GM21717 (cell line): ENCODE results near the gene KLHL26.

Experiments
- ATAC-seq: cut with Tn5 transposase; IDR thresholded peaks from one replicate; pipeline ENCODE4 v1.9.1; 2021; ENCODE audit warnings: mild to moderate bottlenecking, moderate library complexity; ENCODE audit not compliant: unreplicated experiment

The KLHL26 gene

DNA sequence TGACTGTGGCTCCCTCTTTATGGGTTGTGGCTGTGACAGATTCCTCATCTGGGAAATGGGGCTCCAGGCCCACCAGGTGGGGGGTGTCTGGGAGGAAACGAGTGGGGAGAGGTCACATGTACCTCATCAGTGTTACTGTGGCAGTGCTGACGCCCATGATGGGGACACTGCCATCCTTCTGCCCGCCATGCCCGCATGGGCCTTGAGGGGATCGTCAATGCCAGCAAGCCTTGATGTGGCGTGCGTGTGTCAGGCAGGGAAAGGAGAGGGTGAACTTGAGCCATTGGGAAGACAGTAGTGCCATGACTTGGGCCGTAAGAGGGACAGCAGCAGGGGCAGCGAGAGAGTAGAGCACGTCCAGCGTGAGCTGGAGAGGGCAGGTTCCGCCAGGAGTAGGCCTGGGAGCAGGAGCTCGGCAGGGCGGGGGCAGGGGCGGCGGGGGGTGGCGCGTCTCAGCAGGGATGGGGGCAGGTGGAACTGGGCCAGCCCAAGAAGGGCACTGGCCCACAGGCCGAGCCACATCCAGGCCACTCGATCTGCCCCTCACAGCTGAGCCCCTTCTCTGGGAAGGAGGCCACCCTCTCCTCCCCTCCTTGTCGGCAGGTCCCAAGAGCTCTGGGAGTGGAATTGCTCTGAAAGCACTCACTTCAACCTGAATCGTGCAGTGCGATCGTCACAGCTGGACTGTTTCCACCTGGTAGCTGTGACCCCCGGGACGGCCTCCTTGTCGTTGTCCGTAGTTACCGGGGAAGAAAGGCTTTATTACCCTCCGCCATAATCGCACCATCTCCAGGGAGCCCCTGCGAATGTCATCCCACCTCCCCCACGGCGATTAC, 9.9 kb downstream of the KLHL26 start:
- ATAC-seq, result no peak

DNA sequence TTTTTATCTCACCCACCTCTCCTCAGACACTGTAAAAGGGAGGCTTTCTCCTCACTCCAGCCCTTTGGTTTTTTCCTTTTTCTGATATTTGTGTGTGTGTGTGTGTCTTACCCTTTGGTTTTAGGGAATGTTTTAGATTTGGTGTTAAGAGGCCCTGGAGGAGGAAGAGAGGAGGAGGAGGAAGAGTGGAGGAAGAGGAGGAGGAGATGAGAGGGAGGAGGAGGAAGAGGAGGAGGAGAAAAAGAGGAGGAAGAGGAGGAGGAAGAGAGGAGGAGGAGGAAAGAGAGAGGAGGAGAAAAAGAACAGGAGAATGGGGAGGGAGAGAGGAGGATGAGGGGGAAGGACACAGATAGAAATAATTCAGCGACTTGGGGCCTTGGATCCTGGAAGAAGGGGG, 10.5 kb downstream of the KLHL26 start:
- ATAC-seq, result no peak

GRCh38 chr19:18647807-18648206, 11.0 kb downstream of the KLHL26 start:
- ATAC-seq, result no peak

DNA sequence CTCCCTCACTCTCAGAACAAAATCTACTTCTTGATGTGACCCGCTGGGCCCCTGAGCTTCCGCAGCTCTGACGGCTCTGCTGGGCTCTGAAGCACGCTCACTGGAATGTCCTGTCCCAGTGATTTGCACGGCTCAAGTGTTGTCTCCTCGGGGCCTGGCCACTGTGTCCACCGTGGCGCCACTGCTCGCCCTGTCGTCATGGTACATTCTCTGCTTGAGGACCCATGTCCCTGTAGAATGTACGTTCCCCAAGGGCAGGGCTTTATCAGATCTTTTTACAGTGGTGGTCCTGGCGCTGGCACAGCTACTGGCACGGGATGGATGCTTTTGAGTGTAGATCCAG, 12.1 kb downstream of the KLHL26 start:
- no peak for ATAC-seq

DNA sequence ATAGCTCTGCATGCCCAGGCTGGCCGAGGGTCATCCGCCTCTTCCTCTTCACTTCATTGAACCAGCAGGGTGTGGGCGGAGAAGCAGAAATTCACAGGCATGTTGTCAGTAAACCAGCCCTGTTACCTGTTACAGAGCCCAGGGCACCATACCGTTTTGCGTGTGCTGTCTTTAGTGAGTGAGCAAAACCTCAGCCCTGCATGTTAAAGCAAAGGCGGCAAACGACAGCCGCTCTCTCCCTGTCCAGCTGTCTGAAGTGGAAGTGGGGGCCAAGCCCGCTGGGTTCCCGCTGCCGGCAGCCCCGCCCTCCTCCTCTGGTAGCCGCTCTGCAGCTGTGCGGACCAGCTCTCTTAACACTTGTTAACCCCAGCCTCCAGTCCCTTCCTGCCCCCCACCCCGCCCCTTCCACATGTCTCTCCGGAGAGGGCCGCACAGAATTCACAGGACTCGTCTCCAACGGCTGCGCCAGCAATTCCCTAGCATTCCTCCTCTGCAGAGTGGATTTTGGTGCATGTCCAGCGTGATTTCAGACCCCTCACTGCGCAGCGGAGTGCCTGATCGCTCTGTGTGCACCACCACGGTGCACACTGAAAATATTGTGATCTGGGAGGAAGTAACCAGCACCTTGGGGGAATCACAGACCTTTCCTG, 12.7 kb downstream of the KLHL26 start:
- ATAC-seq, result no peak

GRCh38 chr19:18650021-18650390, 13.2 kb downstream of the KLHL26 start:
- ATAC-seq, result no peak

- ATAC-seq, result no peak
Observed at GRCh38 chr19:18650468-18651041, 13.7 kb downstream of the KLHL26 start.

GRCh38 chr19:18651300-18651699, 14.5 kb downstream of the KLHL26 start:
- no peak for ATAC-seq

DNA sequence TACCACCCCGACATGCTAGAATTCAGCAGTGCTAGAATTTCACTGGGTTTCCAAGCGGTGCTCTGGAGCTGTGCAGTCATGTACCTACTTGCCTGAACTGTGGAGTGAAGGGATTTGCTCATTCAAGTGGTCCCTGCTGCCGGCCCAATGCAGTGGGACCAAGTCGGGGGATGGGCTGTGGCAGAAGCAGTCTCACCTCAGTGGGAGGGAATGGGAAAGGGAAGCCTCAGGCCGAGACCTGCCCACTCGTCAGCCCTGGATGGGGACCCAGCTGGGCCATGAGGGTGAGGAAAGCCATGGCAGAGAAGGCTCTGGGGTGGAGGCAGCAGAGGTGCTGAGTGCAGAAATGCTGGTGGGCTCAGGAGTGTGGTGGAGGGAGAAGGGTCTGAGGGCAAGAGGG, 14.9 kb downstream of the KLHL26 start:
- ATAC-seq, result no peak

GRCh38 chr19:18653853-18654252, 17.0 kb downstream of the KLHL26 start:
- no peak for ATAC-seq

DNA sequence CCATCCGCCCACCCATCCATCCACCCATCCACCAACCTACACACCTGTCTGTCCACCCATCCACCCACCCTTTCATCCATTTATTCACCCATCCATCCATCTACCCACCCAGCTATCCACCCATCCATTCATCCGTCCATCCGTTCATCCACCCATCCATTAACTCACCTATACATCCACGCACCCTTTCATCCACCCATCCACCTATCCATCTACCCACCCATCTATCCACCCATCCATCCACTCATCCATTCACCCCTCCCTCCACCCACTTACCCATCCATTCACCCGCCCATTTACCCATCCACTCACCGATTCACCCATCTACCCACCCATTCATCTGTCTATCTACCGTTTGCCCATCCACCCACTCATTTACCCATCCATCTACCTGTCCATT, 17.6 kb downstream of the KLHL26 start:
- ATAC-seq, result no peak

DNA sequence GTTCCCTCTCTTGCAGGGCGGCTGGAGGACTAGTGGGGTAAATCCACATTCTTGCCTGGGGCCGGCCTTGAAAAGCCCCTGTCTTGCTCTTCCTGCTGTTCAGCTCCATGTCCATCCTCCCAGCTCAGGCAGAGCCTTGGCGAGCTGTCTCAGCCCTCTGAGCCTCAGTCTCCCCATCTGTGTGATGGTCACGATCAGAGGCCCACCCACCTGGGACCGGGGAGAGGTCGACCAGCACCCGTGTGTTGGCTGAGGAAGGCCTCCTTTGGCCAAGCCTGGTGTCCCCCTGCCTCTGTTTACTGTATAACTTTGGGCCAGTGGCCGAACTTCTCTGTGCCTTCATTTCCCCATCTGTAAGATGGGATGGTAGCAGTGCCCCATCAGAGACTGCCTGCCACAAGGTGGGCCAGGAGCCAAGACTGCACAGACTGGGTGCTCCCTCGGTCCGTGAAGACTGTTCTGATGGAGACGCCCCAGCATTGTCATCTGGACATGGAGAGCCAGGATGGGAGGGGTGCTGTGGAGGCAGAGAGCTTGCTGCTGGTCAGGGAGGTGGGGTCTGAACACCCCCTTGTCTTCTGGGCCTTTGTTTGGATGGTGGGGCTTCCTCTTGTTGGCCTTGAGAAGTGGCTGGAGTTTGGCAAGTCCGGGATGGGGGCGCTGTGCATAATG, 18.5 kb downstream of the KLHL26 start:
- ATAC-seq, result no peak

DNA sequence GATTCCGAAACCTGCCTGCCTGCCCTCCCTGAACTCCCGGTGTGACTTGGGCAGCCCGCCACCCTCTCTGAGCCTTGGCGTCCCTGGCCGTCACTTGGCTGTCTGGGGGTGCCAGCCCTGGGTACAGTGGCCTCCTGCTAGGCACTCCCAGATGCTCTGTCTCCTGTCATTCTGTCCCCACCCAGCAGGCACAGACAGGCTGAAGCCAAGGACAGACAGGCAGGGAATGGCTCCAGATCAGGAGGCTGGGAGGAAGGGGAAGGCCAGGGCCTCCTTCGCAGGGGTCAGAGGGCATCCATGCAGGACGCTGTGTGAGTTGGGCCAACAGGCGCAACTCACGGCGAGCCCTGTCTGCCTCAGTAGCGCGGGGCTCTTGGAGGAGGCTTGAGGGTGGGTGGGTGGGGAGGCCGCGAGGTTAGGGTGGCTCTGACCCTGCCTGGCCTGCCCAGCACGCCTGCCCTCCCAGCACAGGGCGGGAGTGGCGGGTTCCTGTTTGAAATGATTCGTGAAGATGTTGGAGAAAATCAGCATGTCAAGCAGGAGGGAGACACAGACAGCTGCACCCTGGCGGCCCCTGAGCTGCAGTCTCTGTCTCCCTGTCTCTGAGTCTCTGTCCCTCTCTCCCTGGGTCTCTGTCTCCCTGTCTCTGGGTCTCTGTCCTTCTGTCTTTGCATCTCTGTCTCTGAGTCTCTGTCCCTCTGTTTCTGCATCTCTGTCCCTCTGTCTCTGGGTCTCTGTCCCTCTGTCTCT, 19.7 kb downstream of the KLHL26 start:
- no peak for ATAC-seq

- ATAC-seq, result no peak
Observed at GRCh38 chr19:18657590-18658365, 20.9 kb downstream of the KLHL26 start.

- no peak for ATAC-seq
Observed at GRCh38 chr19:18658366-18658855, 21.6 kb downstream of the KLHL26 start.

DNA sequence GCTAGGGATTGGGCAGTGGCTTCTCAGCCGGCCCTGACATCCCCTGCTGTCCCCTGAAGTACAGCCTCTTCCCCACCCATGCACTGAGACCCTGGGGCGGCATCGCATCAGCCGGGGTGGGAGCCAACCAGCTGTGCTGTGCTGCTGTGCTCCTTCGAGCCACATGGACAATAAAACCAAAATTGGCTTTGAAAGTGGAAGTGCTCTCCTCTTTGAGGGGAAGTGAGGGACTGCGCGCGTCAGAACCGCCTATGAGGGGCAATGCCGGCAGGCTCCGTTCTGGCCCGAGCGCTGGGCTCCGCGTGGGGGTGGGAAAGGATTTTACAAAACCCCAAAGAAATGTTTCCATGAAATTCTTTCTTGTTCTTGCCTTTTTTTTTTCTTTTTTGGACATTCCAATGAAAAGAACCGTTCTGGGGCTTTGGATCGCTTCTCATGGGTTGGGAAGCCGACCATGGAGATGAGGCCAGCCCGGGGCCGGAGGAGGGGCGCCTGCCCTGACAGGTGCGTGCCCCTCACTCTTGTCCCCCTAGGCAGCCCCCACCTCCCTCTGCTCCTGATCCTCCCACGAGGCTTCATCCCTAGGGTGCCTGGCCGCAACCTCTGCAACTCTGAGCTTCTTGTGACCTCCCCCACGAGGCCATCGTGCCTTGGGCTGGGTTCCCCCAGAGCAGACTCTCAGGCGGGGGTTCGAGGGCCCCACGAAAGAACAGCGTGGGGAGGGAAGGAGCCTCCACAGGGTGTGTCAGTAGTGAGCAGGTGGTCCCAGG, 22.6 kb downstream of the KLHL26 start:
- no peak for ATAC-seq

- no peak for ATAC-seq
Observed at GRCh38 chr19:18660051-18660910, 23.5 kb downstream of the KLHL26 start.

- no peak for ATAC-seq
Observed at GRCh38 chr19:18660939-18661670, 24.3 kb downstream of the KLHL26 start.
